ENCODE measurements around the gene PPP6R2.
"Not testable (repeated sequence)": the region's sequence is repeated elsewhere in the genome, so short reads cannot be mapped to it uniquely, and the experiment has no call there.

PPP6R2 gene

GRCh38 chr22:50425179-50425916 lies 82.2 kb downstream of the PPP6R2 start:
- DNase-seq (ENCODE audit: low spot score) = no peak

GRCh38 chr22:50432131-50432876 lies 89.2 kb downstream of the PPP6R2 start:
- DNase-seq (ENCODE audit: low spot score) = no peak

GRCh38 chr22:50432877-50433510 lies 89.9 kb downstream of the PPP6R2 start:
- not testable (repeated sequence) for DNase-seq (ENCODE audit: low spot score)

GRCh38 chr22:50434849-50435248 lies 91.7 kb downstream of the PPP6R2 start:
- no peak for DNase-seq (ENCODE audit: low spot score)

GRCh38 chr22:50435291-50436014 lies 92.3 kb downstream of the PPP6R2 start:
- DNase-seq (ENCODE audit: low spot score) = no peak

- DNase-seq (ENCODE audit: low spot score) = no peak
These were observed 93.1 kb downstream of the PPP6R2 start for GRCh38 chr22:50436015-50436830.

GRCh38 chr22:50436841-50437341 lies 93.8 kb downstream of the PPP6R2 start:
- no peak for DNase-seq (ENCODE audit: low spot score)

GRCh38 chr22:50437511-50438304 lies 94.6 kb downstream of the PPP6R2 start:
- DNase-seq (ENCODE audit: low spot score) = no peak

- DNase-seq (ENCODE audit: low spot score) = no peak
These were observed 95.5 kb downstream of the PPP6R2 start for GRCh38 chr22:50438305-50439275.

GRCh38 chr22:50439314-50439870 lies 96.3 kb downstream of the PPP6R2 start:
- no peak for DNase-seq (ENCODE audit: low spot score)

- no peak for DNase-seq (ENCODE audit: low spot score)
These were observed 96.8 kb downstream of the PPP6R2 start for GRCh38 chr22:50439871-50440331.

- DNase-seq (ENCODE audit: low spot score) = no peak
These were observed 97.6 kb downstream of the PPP6R2 start for GRCh38 chr22:50440544-50441249.

GRCh38 chr22:50441428-50441993 lies 98.4 kb downstream of the PPP6R2 start:
- no peak for DNase-seq (ENCODE audit: low spot score)

- no peak for DNase-seq (ENCODE audit: low spot score)
These were observed 100.1 kb downstream of the PPP6R2 start for GRCh38 chr22:50443197-50443596.

- DNase-seq (ENCODE audit: low spot score) = no peak
These were observed 100.9 kb downstream of the PPP6R2 start for GRCh38 chr22:50443801-50444625.

GRCh38 chr22:50444663-50445062 lies 101.5 kb downstream of the PPP6R2 start:
- DNase-seq (ENCODE audit: low spot score) = no peak

Data from iPS-NIHi11 (cell line).